Testis (tissue), 3 donors: ENCODE results near the gene EIPR1. TPM values are rescaled to one million over a fixed set of nuclear protein-coding genes. Genes with fewer than 3 reads are reported as not detected.

Experiments
- DNase-seq: peaks from one replicate; pipeline ENCODE4 v3.0.0-alpha.2; 2019
- H3K27ac ChIP-seq, 2 donors: fragments of 200-600 bp; sonication (generic); one replicate each; pipeline ENCODE4 v1.5.1; 2019
- H3K27me3 ChIP-seq: fragments of 200-600 bp; sonication (generic); one replicate; pipeline ENCODE4 v1.5.1; 2019
- H3K36me3 ChIP-seq: fragments of 200-600 bp; sonication (generic); one replicate; pipeline ENCODE4 v1.5.1; 2017; ENCODE audit warnings: low read depth; ENCODE audit errors: missing control alignments
- H3K4me1 ChIP-seq: fragments of 200-600 bp; sonication (generic); one replicate; pipeline ENCODE4 v1.5.1; 2019
- H3K4me3 ChIP-seq, 2 donors: fragments of 200-600 bp; sonication (generic); one replicate each; pipeline ENCODE4 v1.5.1; 2017 to 2019
- H3K9me3 ChIP-seq: fragments of 200-600 bp; sonication (generic); one replicate; pipeline ENCODE4 v1.5.1; 2017
- POLR2A ChIP-seq: fragments of 450-650 bp; IDR thresholded peaks from one replicate; pipeline ENCODE4 v1.6.1; 2017; ENCODE audit warnings: antibody characterized with exemption, mild to moderate bottlenecking, moderate library complexity
- WGBS, 2 donors: methylation state at CpG; one replicate each; pipeline ENCODE4 v1.1.5; 2018; 5-methylcytosine and 5-hydroxymethylcytosine counted together
- intact Hi-C: fragments of 100-400 bp; cut with DNase I; formaldehyde crosslinking; loops from one replicate; pipeline ENCODE4 v1.15.1; 2023; ENCODE audit warnings: low total_unique reads
- polyA plus RNA-seq: library from polyadenylated mRNA; stranded (reverse); fragments of 350-450 nt; fragmentation: Illumina TruSeq; extraction: RNeasy Lipid Tissue Mini Kit (QIAGEN cat#74804); gene quantifications from one replicate; pipeline ENCODE4 v1.2.3, GENCODE V29; 2014; ENCODE audit warnings: low read depth, low replicate concordance; ENCODE audit not compliant: insufficient read depth
- total RNA-seq, 2 donors: library from RNA; depleted of rRNA; stranded (reverse); fragments of >200 nt; gene quantifications; one replicate each; pipeline ENCODE4 v1.2.3, GENCODE V29; 2016
- TF ChIP-seq, protein P1 (sequence below), 3 experiments: fragments of 450-650 bp in 2 of 3; fragments of 200-600 bp in 1 of 3; sonication (generic) in 1 of 3; IDR thresholded peaks; one replicate each; pipeline ENCODE4 v1.5.1; 2016 to 2019; ENCODE audit warnings: antibody characterized with exemption in 3 of 3, mild to moderate bottlenecking in 2 of 3, moderate library complexity in 1 of 3

The EIPR1 gene
- total and polyA plus RNA-seq, 3 donors from 2014 or later, result 31.5 to 40.2 (median 32.1) TPM

- no peaks in the 10 kb centered on the region for H3K36me3 ChIP-seq
- intact Hi-C loops, result no loop called here
- H3K9me3 ChIP-seq, result no peaks in the 10 kb centered on the region
- no peak overlapping the region for H3K4me3 ChIP-seq
- TF ChIP-seq, protein P1, sequence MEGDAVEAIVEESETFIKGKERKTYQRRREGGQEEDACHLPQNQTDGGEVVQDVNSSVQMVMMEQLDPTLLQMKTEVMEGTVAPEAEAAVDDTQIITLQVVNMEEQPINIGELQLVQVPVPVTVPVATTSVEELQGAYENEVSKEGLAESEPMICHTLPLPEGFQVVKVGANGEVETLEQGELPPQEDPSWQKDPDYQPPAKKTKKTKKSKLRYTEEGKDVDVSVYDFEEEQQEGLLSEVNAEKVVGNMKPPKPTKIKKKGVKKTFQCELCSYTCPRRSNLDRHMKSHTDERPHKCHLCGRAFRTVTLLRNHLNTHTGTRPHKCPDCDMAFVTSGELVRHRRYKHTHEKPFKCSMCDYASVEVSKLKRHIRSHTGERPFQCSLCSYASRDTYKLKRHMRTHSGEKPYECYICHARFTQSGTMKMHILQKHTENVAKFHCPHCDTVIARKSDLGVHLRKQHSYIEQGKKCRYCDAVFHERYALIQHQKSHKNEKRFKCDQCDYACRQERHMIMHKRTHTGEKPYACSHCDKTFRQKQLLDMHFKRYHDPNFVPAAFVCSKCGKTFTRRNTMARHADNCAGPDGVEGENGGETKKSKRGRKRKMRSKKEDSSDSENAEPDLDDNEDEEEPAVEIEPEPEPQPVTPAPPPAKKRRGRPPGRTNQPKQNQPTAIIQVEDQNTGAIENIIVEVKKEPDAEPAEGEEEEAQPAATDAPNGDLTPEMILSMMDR (IDR thresholded peaks at IDR 0.05), result no peak
- no peak for TF ChIP-seq POLR2A
- H3K27me3 ChIP-seq, result no peaks in the 10 kb centered on the region
- no peak overlapping the region for H3K27ac ChIP-seq
- DNase-seq, result no peak
- H3K4me1 ChIP-seq, result no peaks in the 10 kb centered on the region
- 90 to 96% methylated on average over 5 of the region's 5 CpGs for WGBS, 2 donors
These were observed 169.4 kb downstream of the EIPR1 start for GRCh38 chr2:3208179-3208578.

- no peaks in the 10 kb centered on the region for H3K4me1 ChIP-seq
These were observed 170.5 kb downstream of the EIPR1 start for GRCh38 chr2:3207091-3207491.

DNA sequence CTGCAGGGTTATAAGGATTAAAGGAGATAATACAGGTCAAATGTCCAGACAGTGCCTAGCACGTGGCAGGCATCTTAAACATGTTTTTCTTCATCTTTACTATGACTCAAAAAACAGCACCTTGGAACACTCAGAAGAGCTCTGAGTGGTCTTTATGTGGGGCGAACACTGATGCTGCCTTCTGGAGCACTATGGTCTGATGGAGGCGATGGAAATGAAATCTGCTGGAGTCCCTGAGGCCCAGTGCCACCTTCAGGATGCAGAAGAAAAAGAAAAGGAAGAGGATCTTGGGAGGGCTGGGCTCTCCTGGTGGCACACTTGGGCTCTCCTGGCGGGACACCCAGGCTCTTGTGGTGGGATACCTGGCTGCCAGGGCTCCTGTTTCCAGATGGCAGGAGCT lies 171.8 kb downstream of the EIPR1 start:
- intact Hi-C loops, result no loop called here
- H3K4me3 ChIP-seq, result no peak overlapping the region
- 93 to 99% methylated on average over 4 of the region's 4 CpGs for WGBS, 2 donors
- no peaks in the 10 kb centered on the region for H3K9me3 ChIP-seq
- H3K27me3 ChIP-seq, result no peaks in the 10 kb centered on the region
- DNase-seq, result no peak
- H3K27ac ChIP-seq, result no peak overlapping the region
- no peaks in the 10 kb centered on the region for H3K4me1 ChIP-seq
- H3K36me3 ChIP-seq, result no peaks in the 10 kb centered on the region
- TF ChIP-seq, protein P1 (IDR thresholded peaks at IDR 0.05), result no peak
- no peak for TF ChIP-seq POLR2A

More at GRCh38 chr2:3207091-3207491, 170.5 kb downstream of the EIPR1 start:
- Histone ChIP-seq H3K27me3 (no peaks in the 10 kb centered on the region), H3K9me3 (no peaks in the 10 kb centered on the region), H3K36me3 (no peaks in the 10 kb centered on the region), H3K27ac (no peak overlapping the region), H3K4me3 (no peak overlapping the region)
- intact Hi-C loops, result no loop called here
- TF ChIP-seq POLR2A, result no peak
- TF ChIP-seq, protein P1 (IDR thresholded peaks at IDR 0.05), result no peak
- 82 to 84% methylated on average over 7 to 10 of the region's 10 CpGs for WGBS, 2 donors
- DNase-seq, result no peak

DNA sequence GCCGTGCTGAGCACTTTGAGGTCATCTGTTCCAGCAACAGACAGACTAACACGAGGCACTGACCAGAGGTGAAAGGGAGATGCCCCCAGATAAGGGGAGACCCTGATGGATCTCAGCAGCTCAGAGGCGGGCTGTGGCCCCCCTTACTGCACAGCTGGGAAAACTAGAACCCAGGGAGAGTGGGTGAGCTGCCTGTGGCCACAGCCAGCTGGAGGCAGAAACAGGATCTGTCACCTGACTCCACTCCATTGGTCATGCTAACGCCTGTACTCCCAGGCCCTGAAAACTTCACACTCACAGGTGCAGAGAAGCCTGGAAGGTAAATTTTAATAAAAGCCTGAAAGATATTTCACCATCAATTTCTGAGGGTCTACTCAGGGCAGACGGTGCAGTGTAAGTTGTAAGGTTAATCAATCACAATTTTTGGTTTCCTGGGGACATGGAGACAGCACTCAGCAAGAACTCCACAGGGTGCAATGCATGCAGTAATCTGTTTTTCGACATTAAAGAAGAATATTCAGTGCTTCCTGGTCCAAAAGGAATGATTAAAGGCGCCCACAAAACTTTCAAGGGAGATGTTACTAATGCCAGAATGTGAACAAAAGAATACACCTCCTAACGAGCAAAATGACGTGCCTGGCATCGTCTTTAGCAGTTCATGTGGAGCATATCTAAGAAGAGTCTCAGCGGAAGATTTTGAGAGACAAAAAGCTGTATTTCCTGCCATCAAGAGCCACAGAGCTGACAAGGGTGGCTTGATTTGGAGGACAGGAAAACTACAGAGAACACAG lies 173.4 kb downstream of the EIPR1 start:
- H3K4me3 ChIP-seq, result no peak overlapping the region
- intact Hi-C loops, result no loop called here
- H3K9me3 ChIP-seq, result no peaks in the 10 kb centered on the region
- H3K27ac ChIP-seq, result no peak overlapping the region
- no peaks in the 10 kb centered on the region for H3K27me3 ChIP-seq
- 86 to 94% methylated on average over 11 of the region's 11 CpGs for WGBS, 2 donors
- no peak for DNase-seq
- TF ChIP-seq, protein P1 (IDR thresholded peaks at IDR 0.05), result no peak
- no peak for TF ChIP-seq POLR2A
- H3K36me3 ChIP-seq, result no peaks in the 10 kb centered on the region
- no peaks in the 10 kb centered on the region for H3K4me1 ChIP-seq

GRCh38 chr2:3203497-3204019 lies 174.1 kb downstream of the EIPR1 start:
- H3K4me1 ChIP-seq, result no peaks in the 10 kb centered on the region
- no peak overlapping the region for H3K27ac ChIP-seq
- TF ChIP-seq, protein P1 (IDR thresholded peaks at IDR 0.05), result no peak
- TF ChIP-seq POLR2A, result no peak
- intact Hi-C loops, result no loop called here
- 95 to 96% methylated on average over 14 to 16 of the region's 16 CpGs for WGBS, 2 donors
- no peaks in the 10 kb centered on the region for H3K9me3 ChIP-seq
- no peak for DNase-seq
- no peak overlapping the region for H3K4me3 ChIP-seq
- no peaks in the 10 kb centered on the region for H3K36me3 ChIP-seq
- H3K27me3 ChIP-seq, result no peaks in the 10 kb centered on the region
